ENCODE results near the gene CNTN6. TPM values are rescaled to one million over a fixed set of nuclear protein-coding genes. Genes with fewer than 3 reads are reported as not detected.

CNTN6 gene
- total and polyA plus RNA-seq, 2 donors, result 0.52 TPM; not detected in 1

GRCh38 chr3:1190569-1190968, 97.7 kb downstream of the CNTN6 start:
- H3K27me3 ChIP-seq (ENCODE audit: control insufficient read depth in 2 of 2, insufficient read depth in 1 of 2, low read length in 1 of 2), result no peaks in the 10 kb centered on the region
- no peaks in the 10 kb centered on the region for H3K36me3 ChIP-seq (ENCODE audit: control insufficient read depth in 2 of 2, insufficient read depth in 2 of 2, low read length in 1 of 2)
- no peak for DNase-seq (ENCODE audit: low read depth in 6 of 9, low spot score in 9 of 9)
- H3K27ac ChIP-seq (ENCODE audit: low read depth in 1 of 2, low read length in 1 of 2), result no peak overlapping the region
- no peaks in the 10 kb centered on the region for H3K9me3 ChIP-seq (ENCODE audit: control insufficient read depth in 2 of 2, insufficient read depth in 1 of 2, low read length in 1 of 2)
- WGBS, result 49% methylated on average over 3 of the region's 3 CpGs
- H3K4me3 ChIP-seq (ENCODE audit: low read length in 2 of 2), result no peak overlapping the region
- no peaks in the 10 kb centered on the region for H3K4me1 ChIP-seq (ENCODE audit: control insufficient read depth in 2 of 2, insufficient read depth in 2 of 2, low read length in 2 of 2)

- DNase-seq (ENCODE audit: low read depth in 6 of 9, low spot score in 9 of 9), result no peak
- H3K36me3 ChIP-seq (ENCODE audit: control insufficient read depth in 2 of 2, insufficient read depth in 2 of 2, low read length in 1 of 2), result no peaks in the 10 kb centered on the region
- no peaks in the 10 kb centered on the region for H3K4me1 ChIP-seq (ENCODE audit: control insufficient read depth in 2 of 2, insufficient read depth in 2 of 2, low read length in 2 of 2)
- no peaks in the 10 kb centered on the region for H3K9me3 ChIP-seq (ENCODE audit: control insufficient read depth in 2 of 2, insufficient read depth in 1 of 2, low read length in 1 of 2)
- no peaks in the 10 kb centered on the region for H3K27me3 ChIP-seq (ENCODE audit: control insufficient read depth in 2 of 2, insufficient read depth in 1 of 2, low read length in 1 of 2)
- H3K27ac ChIP-seq (ENCODE audit: low read depth in 1 of 2, low read length in 1 of 2), result no peak overlapping the region
- WGBS, result 98% methylated on average over 1 of the region's 1 CpG
- no peak overlapping the region for H3K4me3 ChIP-seq (ENCODE audit: low read length in 2 of 2)
Measured at GRCh38 chr3:1191026-1191425, 98.2 kb downstream of the CNTN6 start.

GRCh38 chr3:1195947-1196346, 103.1 kb downstream of the CNTN6 start:
- H3K36me3 ChIP-seq (ENCODE audit: control insufficient read depth in 2 of 2, insufficient read depth in 2 of 2, low read length in 1 of 2), result no peaks in the 10 kb centered on the region
- DNase-seq (ENCODE audit: low read depth in 6 of 9, low spot score in 9 of 9), result no peak
- H3K27ac ChIP-seq (ENCODE audit: low read depth in 1 of 2, low read length in 1 of 2), result no peak overlapping the region
- 91% methylated on average over 1 of the region's 1 CpG for WGBS
- no peaks in the 10 kb centered on the region for H3K4me1 ChIP-seq (ENCODE audit: control insufficient read depth in 2 of 2, insufficient read depth in 2 of 2, low read length in 2 of 2)
- H3K4me3 ChIP-seq (ENCODE audit: low read length in 2 of 2), result no peak overlapping the region
- no peaks in the 10 kb centered on the region for H3K27me3 ChIP-seq (ENCODE audit: control insufficient read depth in 2 of 2, insufficient read depth in 1 of 2, low read length in 1 of 2)
- peaks cover 0 to 8% of the 10 kb centered on the region in 2 donors for H3K9me3 ChIP-seq (ENCODE audit: control insufficient read depth in 2 of 2, insufficient read depth in 1 of 2, low read length in 1 of 2)

- Histone ChIP-seq H3K9me3 (ENCODE audit: control insufficient read depth in 2 of 2, insufficient read depth in 1 of 2, low read length in 1 of 2) (peaks cover 0 to 8% of the 10 kb centered on the region in 2 donors), H3K4me1 (ENCODE audit: control insufficient read depth in 2 of 2, insufficient read depth in 2 of 2, low read length in 2 of 2) (no peaks in the 10 kb centered on the region)
Measured at GRCh38 chr3:1197051-1197450, 104.2 kb downstream of the CNTN6 start.

GRCh38 chr3:1200371-1200770, 107.5 kb downstream of the CNTN6 start:
- no peak for DNase-seq (ENCODE audit: low read depth in 6 of 9, low spot score in 9 of 9)
- Histone ChIP-seq H3K27me3 (ENCODE audit: control insufficient read depth in 2 of 2, insufficient read depth in 1 of 2, low read length in 1 of 2) (no peaks in the 10 kb centered on the region), H3K27ac (ENCODE audit: low read depth in 1 of 2, low read length in 1 of 2) (no peak overlapping the region), H3K9me3 (ENCODE audit: control insufficient read depth in 2 of 2, insufficient read depth in 1 of 2, low read length in 1 of 2) (peaks cover 0 to 8% of the 10 kb centered on the region in 2 donors), H3K4me3 (ENCODE audit: low read length in 2 of 2) (no peak overlapping the region), H3K4me1 (ENCODE audit: control insufficient read depth in 2 of 2, insufficient read depth in 2 of 2, low read length in 2 of 2) (no peaks in the 10 kb centered on the region), H3K36me3 (ENCODE audit: control insufficient read depth in 2 of 2, insufficient read depth in 2 of 2, low read length in 1 of 2) (no peaks in the 10 kb centered on the region)
- 96% methylated on average over 1 of the region's 1 CpG for WGBS

More at GRCh38 chr3:1197051-1197450, 104.2 kb downstream of the CNTN6 start:
- WGBS, result 70% methylated on average over 2 of the region's 2 CpGs
- Histone ChIP-seq H3K36me3 (ENCODE audit: control insufficient read depth in 2 of 2, insufficient read depth in 2 of 2, low read length in 1 of 2) (no peaks in the 10 kb centered on the region), H3K27me3 (ENCODE audit: control insufficient read depth in 2 of 2, insufficient read depth in 1 of 2, low read length in 1 of 2) (no peaks in the 10 kb centered on the region), H3K27ac (ENCODE audit: low read depth in 1 of 2, low read length in 1 of 2) (no peak overlapping the region), H3K4me3 (ENCODE audit: low read length in 2 of 2) (no peak overlapping the region)
- no peak for DNase-seq (ENCODE audit: low read depth in 6 of 9, low spot score in 9 of 9)

GRCh38 chr3:1207904-1208303, 115.1 kb downstream of the CNTN6 start:
- no peak overlapping the region for H3K27ac ChIP-seq (ENCODE audit: low read depth in 1 of 2, low read length in 1 of 2)
- H3K4me3 ChIP-seq (ENCODE audit: low read length in 2 of 2), result no peak overlapping the region
- no peaks in the 10 kb centered on the region for H3K4me1 ChIP-seq (ENCODE audit: control insufficient read depth in 2 of 2, insufficient read depth in 2 of 2, low read length in 2 of 2)
- H3K27me3 ChIP-seq (ENCODE audit: control insufficient read depth in 2 of 2, insufficient read depth in 1 of 2, low read length in 1 of 2), result no peaks in the 10 kb centered on the region
- no peaks in the 10 kb centered on the region for H3K36me3 ChIP-seq (ENCODE audit: control insufficient read depth in 2 of 2, insufficient read depth in 2 of 2, low read length in 1 of 2)
- no peak for DNase-seq (ENCODE audit: low read depth in 6 of 9, low spot score in 9 of 9)
- 14% methylated on average over 2 of the region's 2 CpGs for WGBS
- H3K9me3 ChIP-seq (ENCODE audit: control insufficient read depth in 2 of 2, insufficient read depth in 1 of 2, low read length in 1 of 2), result no peaks in the 10 kb centered on the region

GRCh38 chr3:1214933-1215332, 122.1 kb downstream of the CNTN6 start:
- H3K27me3 ChIP-seq (ENCODE audit: control insufficient read depth in 2 of 2, insufficient read depth in 1 of 2, low read length in 1 of 2), result no peaks in the 10 kb centered on the region
- no peaks in the 10 kb centered on the region for H3K36me3 ChIP-seq (ENCODE audit: control insufficient read depth in 2 of 2, insufficient read depth in 2 of 2, low read length in 1 of 2)
- H3K4me3 ChIP-seq (ENCODE audit: low read length in 2 of 2), result no peak overlapping the region
- 77% methylated on average over 3 of the region's 3 CpGs for WGBS
- no peak for DNase-seq (ENCODE audit: low read depth in 6 of 9, low spot score in 9 of 9)
- H3K27ac ChIP-seq (ENCODE audit: low read depth in 1 of 2, low read length in 1 of 2), result no peak overlapping the region
- peaks cover 0 to 4% of the 10 kb centered on the region in 2 donors for H3K9me3 ChIP-seq (ENCODE audit: control insufficient read depth in 2 of 2, insufficient read depth in 1 of 2, low read length in 1 of 2)
- no peaks in the 10 kb centered on the region for H3K4me1 ChIP-seq (ENCODE audit: control insufficient read depth in 2 of 2, insufficient read depth in 2 of 2, low read length in 2 of 2)

GRCh38 chr3:1216856-1217255, 124.0 kb downstream of the CNTN6 start:
- no peaks in the 10 kb centered on the region for H3K27me3 ChIP-seq (ENCODE audit: control insufficient read depth in 2 of 2, insufficient read depth in 1 of 2, low read length in 1 of 2)

GRCh38 chr3:1227111-1227510, 134.3 kb downstream of the CNTN6 start:
- Histone ChIP-seq H3K9me3 (ENCODE audit: control insufficient read depth in 2 of 2, insufficient read depth in 1 of 2, low read length in 1 of 2) (no peaks in the 10 kb centered on the region), H3K27me3 (ENCODE audit: control insufficient read depth in 2 of 2, insufficient read depth in 1 of 2, low read length in 1 of 2) (no peaks in the 10 kb centered on the region), H3K36me3 (ENCODE audit: control insufficient read depth in 2 of 2, insufficient read depth in 2 of 2, low read length in 1 of 2) (no peaks in the 10 kb centered on the region), H3K4me3 (ENCODE audit: low read length in 2 of 2) (no peak overlapping the region), H3K4me1 (ENCODE audit: control insufficient read depth in 2 of 2, insufficient read depth in 2 of 2, low read length in 2 of 2) (no peaks in the 10 kb centered on the region), H3K27ac (ENCODE audit: low read depth in 1 of 2, low read length in 1 of 2) (no peak overlapping the region)
- DNase-seq (ENCODE audit: low read depth in 6 of 9, low spot score in 9 of 9), result no peak
- 98% methylated on average over 3 of the region's 3 CpGs for WGBS

More at GRCh38 chr3:1216856-1217255, 124.0 kb downstream of the CNTN6 start:
- Histone ChIP-seq H3K4me3 (ENCODE audit: low read length in 2 of 2) (no peak overlapping the region), H3K36me3 (ENCODE audit: control insufficient read depth in 2 of 2, insufficient read depth in 2 of 2, low read length in 1 of 2) (no peaks in the 10 kb centered on the region), H3K9me3 (ENCODE audit: control insufficient read depth in 2 of 2, insufficient read depth in 1 of 2, low read length in 1 of 2) (peaks cover 0 to 4% of the 10 kb centered on the region in 2 donors), H3K4me1 (ENCODE audit: control insufficient read depth in 2 of 2, insufficient read depth in 2 of 2, low read length in 2 of 2) (no peaks in the 10 kb centered on the region), H3K27ac (ENCODE audit: low read depth in 1 of 2, low read length in 1 of 2) (no peak overlapping the region)
- DNase-seq (ENCODE audit: low read depth in 6 of 9, low spot score in 9 of 9), result no peak
- WGBS, result 84% methylated on average over 1 of the region's 1 CpG

GRCh38 chr3:1228289-1228688, 135.5 kb downstream of the CNTN6 start:
- no peak overlapping the region for H3K27ac ChIP-seq (ENCODE audit: low read depth in 1 of 2, low read length in 1 of 2)
- WGBS, result 94% methylated on average over 4 of the region's 4 CpGs
- H3K4me3 ChIP-seq (ENCODE audit: low read length in 2 of 2), result no peak overlapping the region
- no peaks in the 10 kb centered on the region for H3K36me3 ChIP-seq (ENCODE audit: control insufficient read depth in 2 of 2, insufficient read depth in 2 of 2, low read length in 1 of 2)
- no peak for DNase-seq (ENCODE audit: low read depth in 6 of 9, low spot score in 9 of 9)
- no peaks in the 10 kb centered on the region for H3K9me3 ChIP-seq (ENCODE audit: control insufficient read depth in 2 of 2, insufficient read depth in 1 of 2, low read length in 1 of 2)
- H3K27me3 ChIP-seq (ENCODE audit: control insufficient read depth in 2 of 2, insufficient read depth in 1 of 2, low read length in 1 of 2), result no peaks in the 10 kb centered on the region
- no peaks in the 10 kb centered on the region for H3K4me1 ChIP-seq (ENCODE audit: control insufficient read depth in 2 of 2, insufficient read depth in 2 of 2, low read length in 2 of 2)

All from thymus (tissue), 11 donors.